ENCODE results near the gene PTH2. TPM values are rescaled to one million over a fixed set of nuclear protein-coding genes. Genes with fewer than 3 reads are reported as not detected.

PTH2 gene
- total RNA-seq: not detected

GRCh38 chr19:49423071-49423984 lies at the start of gene PTH2:
TSS of gene PTH2 (minus strand) at chr19:49423441. CDS start at chr19:49423339, 102 bp downstream.
- H3K4me1 ChIP-seq: peaks cover 0 to 17% of the 10 kb centered on the region in 2 donors
- intact Hi-C loops (cut with DNase I; ENCODE audit: low total_unique reads): no loop called here
- no peaks in the 10 kb centered on the region for H3K9me3 ChIP-seq
- peaks cover 41 to 72% of the 10 kb centered on the region in 2 donors for H3K27me3 ChIP-seq
- no peak within 1 kb of the TSS for H3K27ac ChIP-seq
- no peaks in the 10 kb centered on the region for H3K36me3 ChIP-seq
- TF ChIP-seq POLR2A (IDR thresholded peaks at IDR 0.05): no peak
- TF ChIP-seq CTCF (IDR thresholded peaks at IDR 0.05): no peak
- H3K4me3 ChIP-seq: no peak within 1 kb of the TSS
- no peak for DNase-seq

- Histone ChIP-seq H3K9me3 (no peaks in the 10 kb centered on the region), H3K27me3 (no peaks in the 10 kb centered on the region), H3K36me3 (no peaks in the 10 kb centered on the region), H3K4me1 (no peaks in the 10 kb centered on the region), H3K4me3 (no peak overlapping the region), H3K27ac (peak overlapping the region in 1 of 2 donors; percentile 91)
- no peak for DNase-seq
- intact Hi-C loops (cut with DNase I; ENCODE audit: low total_unique reads): no loop called here
- TF ChIP-seq POLR2A (IDR thresholded peaks at IDR 0.05) (no peak), CTCF (IDR thresholded peaks at IDR 0.05) (no peak)
These were observed 49.7 kb upstream of the PTH2 start for GRCh38 chr19:49472936-49473335.

- intact Hi-C loops (cut with DNase I; ENCODE audit: low total_unique reads): no loop called here
- Histone ChIP-seq H3K4me1 (no peaks in the 10 kb centered on the region), H3K27me3 (no peaks in the 10 kb centered on the region), H3K36me3 (no peaks in the 10 kb centered on the region), H3K27ac (no peak overlapping the region), H3K4me3 (no peak overlapping the region), H3K9me3 (no peaks in the 10 kb centered on the region)
- DNase-seq: no peak
- TF ChIP-seq CTCF (IDR thresholded peaks at IDR 0.05) (no peak), POLR2A (IDR thresholded peaks at IDR 0.05) (no peak)
These were observed 47.4 kb upstream of the PTH2 start for GRCh38 chr19:49470615-49470978.

GRCh38 chr19:49469828-49470614 lies 46.8 kb upstream of the PTH2 start:
- intact Hi-C loops (cut with DNase I; ENCODE audit: low total_unique reads): no loop called here

GRCh38 chr19:49468746-49469447 lies 45.7 kb upstream of the PTH2 start:
- intact Hi-C loops (cut with DNase I; ENCODE audit: low total_unique reads): no loop called here
- TF ChIP-seq POLR2A (IDR thresholded peaks at IDR 0.05) (no peak), CTCF (IDR thresholded peaks at IDR 0.05) (no peak)

More at GRCh38 chr19:49469828-49470614, 46.8 kb upstream of the PTH2 start:
- TF ChIP-seq POLR2A (IDR thresholded peaks at IDR 0.05): no peak
- Histone ChIP-seq H3K4me1 (no peaks in the 10 kb centered on the region), H3K36me3 (no peaks in the 10 kb centered on the region), H3K27me3 (no peaks in the 10 kb centered on the region), H3K9me3 (no peaks in the 10 kb centered on the region), H3K4me3 (no peak overlapping the region), H3K27ac (peak overlapping the region in 1 of 2 donors; percentile 19)
- no peak for DNase-seq

More at GRCh38 chr19:49468746-49469447, 45.7 kb upstream of the PTH2 start:
- Histone ChIP-seq H3K36me3 (no peaks in the 10 kb centered on the region), H3K9me3 (no peaks in the 10 kb centered on the region), H3K4me1 (no peaks in the 10 kb centered on the region), H3K27ac (peak overlapping the region; percentile 51 to 57), H3K27me3 (no peaks in the 10 kb centered on the region), H3K4me3 (no peak overlapping the region)
- DNase-seq: peak; percentile 61 to 84

Measured in uterus (tissue), 4 donors.